Urinary bladder (tissue), 4 donors: ENCODE results near the gene CASQ1. TPM values are rescaled to one million over a fixed set of nuclear protein-coding genes. Genes with fewer than 3 reads are reported as not detected.

Experiments
- DNase-seq: peaks from one replicate; pipeline ENCODE4 v3.0.0-alpha.2; 2015; ENCODE audit errors: extremely low spot score
- H3K27ac ChIP-seq: one replicate; pipeline ENCODE4 v1.5.1; 2013; ENCODE audit warnings: low read depth, mild to moderate bottlenecking, moderate library complexity
- H3K36me3 ChIP-seq: one replicate; pipeline ENCODE4 v1.6.1; 2013; ENCODE audit warnings: mild to moderate bottlenecking, moderate library complexity; ENCODE audit not compliant: insufficient read depth
- H3K4me1 ChIP-seq: one replicate; pipeline ENCODE4 v1.6.1; 2013; ENCODE audit warnings: mild to moderate bottlenecking, moderate library complexity; ENCODE audit not compliant: insufficient read depth
- H3K4me3 ChIP-seq: one replicate; pipeline ENCODE4 v1.5.1; 2013; ENCODE audit warnings: low read depth, low read length
- WGBS: extraction: QIAGEN DNeasy Blood & Tissue Kit; methylation state at CpG from one replicate; pipeline ENCODE4 v1.1.7; 2013; 5-methylcytosine and 5-hydroxymethylcytosine counted together
- polyA plus RNA-seq: library from polyadenylated mRNA; stranded (reverse); fragments of 200-250 nt; gene quantifications from one replicate; pipeline ENCODE4 v1.2.3, GENCODE V29; 2013
- total RNA-seq: library from RNA; depleted of rRNA; stranded (reverse); fragments of >200 nt; gene quantifications from one replicate; pipeline ENCODE4 v1.2.3, GENCODE V29; 2014
- donor health status: healthy with polysubstance abuse.
- donor health status: healthy.

Gene CASQ1
- total and polyA plus RNA-seq, 2 donors: 4.5 to 10.5 TPM

DNA sequence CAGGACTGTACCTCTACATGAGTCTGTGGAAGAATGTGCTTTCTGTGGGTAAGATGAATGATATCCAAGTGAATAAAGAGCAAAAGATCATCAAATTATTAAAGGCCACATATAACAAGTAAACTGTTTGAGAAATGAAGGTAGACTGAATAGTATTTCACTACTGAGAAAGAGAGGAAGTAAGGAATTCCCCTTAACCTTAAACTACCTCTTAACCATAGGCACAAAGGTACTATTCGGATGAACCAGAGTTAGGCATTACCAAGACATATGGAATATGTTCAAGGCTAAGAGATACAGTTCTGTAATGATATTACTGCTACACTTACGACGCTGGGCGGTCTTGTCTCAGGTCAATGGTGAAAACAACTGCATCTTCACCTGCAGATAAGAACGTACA lies 46.4 kb downstream of the CASQ1 start:
- DNase-seq: no peak
- WGBS: 87% methylated on average over 5 of the region's 5 CpGs
- no peak overlapping the region for H3K4me3 ChIP-seq
- H3K36me3 ChIP-seq: peaks cover 15% of the 10 kb centered on the region
- H3K4me1 ChIP-seq: no peaks in the 10 kb centered on the region
- H3K27ac ChIP-seq: no peak overlapping the region

GRCh38 chr1:160237558-160237957 lies 47.2 kb downstream of the CASQ1 start:
- no peak for DNase-seq
- 96% methylated on average over 2 of the region's 2 CpGs for WGBS
- H3K4me1 ChIP-seq: no peaks in the 10 kb centered on the region
- H3K27ac ChIP-seq: no peak overlapping the region
- peaks cover 15% of the 10 kb centered on the region for H3K36me3 ChIP-seq
- H3K4me3 ChIP-seq: no peak overlapping the region

GRCh38 chr1:160238408-160238807 lies 48.0 kb downstream of the CASQ1 start:
- DNase-seq: no peak
- H3K4me1 ChIP-seq: no peaks in the 10 kb centered on the region
- peaks cover 17% of the 10 kb centered on the region for H3K36me3 ChIP-seq
- no peak overlapping the region for H3K27ac ChIP-seq
- 96% methylated on average over 5 of the region's 5 CpGs for WGBS
- no peak overlapping the region for H3K4me3 ChIP-seq

GRCh38 chr1:160239582-160240299 lies 49.4 kb downstream of the CASQ1 start:
- peaks cover 19% of the 10 kb centered on the region for H3K36me3 ChIP-seq

GRCh38 chr1:160243767-160244166 lies 53.4 kb downstream of the CASQ1 start:
- Histone ChIP-seq H3K27ac (no peak overlapping the region), H3K36me3 (peaks cover 11% of the 10 kb centered on the region), H3K4me1 (no peaks in the 10 kb centered on the region), H3K4me3 (no peak overlapping the region)
- DNase-seq: no peak

More at GRCh38 chr1:160239582-160240299, 49.4 kb downstream of the CASQ1 start:
- H3K4me1 ChIP-seq: no peaks in the 10 kb centered on the region
- 95% methylated on average over 24 of the region's 24 CpGs for WGBS
- no peak overlapping the region for H3K27ac ChIP-seq
- no peak for DNase-seq
- no peak overlapping the region for H3K4me3 ChIP-seq

GRCh38 chr1:160244209-160244608 lies 53.8 kb downstream of the CASQ1 start:
- Histone ChIP-seq H3K36me3 (peaks cover 11% of the 10 kb centered on the region), H3K27ac (no peak overlapping the region)

GRCh38 chr1:160245434-160245833 lies 55.1 kb downstream of the CASQ1 start:
- Histone ChIP-seq H3K27ac (no peak overlapping the region), H3K4me3 (no peak overlapping the region), H3K4me1 (no peaks in the 10 kb centered on the region), H3K36me3 (peaks cover 3% of the 10 kb centered on the region)
- DNase-seq: no peak
- WGBS: 100% methylated on average over 1 of the region's 1 CpG

More at GRCh38 chr1:160244209-160244608, 53.8 kb downstream of the CASQ1 start:
- Histone ChIP-seq H3K4me3 (no peak overlapping the region), H3K4me1 (no peaks in the 10 kb centered on the region)
- DNase-seq: no peak
- 84% methylated on average over 1 of the region's 1 CpG for WGBS

DNA sequence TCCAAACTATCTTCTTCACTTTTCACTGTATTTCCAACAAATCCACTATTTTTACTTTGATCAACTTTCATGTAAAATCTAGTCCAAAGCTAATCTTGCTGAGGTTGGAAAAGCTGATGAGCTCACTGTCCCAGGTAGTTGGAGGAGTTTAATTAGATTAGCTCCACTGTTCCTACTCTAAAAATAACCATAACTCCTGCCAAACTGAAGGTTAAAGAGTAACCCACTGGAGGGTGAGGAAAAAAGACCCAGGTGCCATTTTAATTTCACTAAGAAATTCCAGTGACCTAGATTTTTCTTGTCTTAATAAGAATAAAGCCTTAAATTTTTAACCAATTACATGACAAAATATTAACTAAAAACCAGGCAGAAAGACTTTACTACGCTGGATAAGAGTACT lies 56.7 kb downstream of the CASQ1 start:
- Histone ChIP-seq H3K4me3 (no peak overlapping the region), H3K27ac (no peak overlapping the region), H3K36me3 (peaks cover 3% of the 10 kb centered on the region), H3K4me1 (no peaks in the 10 kb centered on the region)
- DNase-seq: no peak
- WGBS: 94% methylated on average over 1 of the region's 1 CpG

DNA sequence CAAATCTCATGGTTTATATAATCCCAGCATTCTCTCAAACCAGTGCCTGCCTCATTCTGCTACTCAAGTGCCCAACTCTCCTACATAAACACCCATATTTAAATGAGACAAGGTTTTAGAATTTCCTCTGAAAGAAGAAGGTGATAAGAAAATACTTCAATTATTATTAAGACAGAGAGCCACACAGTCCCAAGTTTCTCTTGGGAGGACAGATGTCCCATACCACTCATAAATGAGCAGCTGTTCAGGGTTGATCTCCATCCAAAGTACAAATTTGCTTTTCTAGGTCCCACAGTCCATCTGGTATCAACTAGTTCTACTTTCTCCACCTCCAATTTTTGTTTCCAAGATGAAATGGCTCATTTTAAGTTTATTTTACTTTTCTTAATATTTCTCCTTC lies 60.6 kb downstream of the CASQ1 start:
- no peak for DNase-seq
- no peaks in the 10 kb centered on the region for H3K4me1 ChIP-seq
- H3K27ac ChIP-seq: no peak overlapping the region
- no peak overlapping the region for H3K4me3 ChIP-seq
- H3K36me3 ChIP-seq: no peaks in the 10 kb centered on the region

Other genes with a start within 250 kb of the CASQ1 start
- 1.7 TPM for gene IGSF9, start 245.0 kb upstream of the CASQ1 start, total RNA-seq
- gene IGSF9, start 245.0 kb upstream of the CASQ1 start, polyA plus RNA-seq: 1.6 TPM
- gene SLAMF9, start 236.3 kb upstream of the CASQ1 start, total RNA-seq: not detected
- not detected for gene SLAMF9, start 236.3 kb upstream of the CASQ1 start, polyA plus RNA-seq
- gene PIGM, start 158.6 kb upstream of the CASQ1 start, total RNA-seq: 6.2 TPM
- gene PIGM, start 158.6 kb upstream of the CASQ1 start, polyA plus RNA-seq: 4.6 TPM
- 0.26 TPM for gene KCNJ10, start 120.4 kb upstream of the CASQ1 start, total RNA-seq
- gene KCNJ10, start 120.4 kb upstream of the CASQ1 start, polyA plus RNA-seq: 0.06 TPM
- 0.26 TPM for gene KCNJ9, start 109.0 kb upstream of the CASQ1 start, total RNA-seq
- 0.04 TPM for gene KCNJ9, start 109.0 kb upstream of the CASQ1 start, polyA plus RNA-seq
- 12.5 TPM for gene IGSF8, start 92.0 kb upstream of the CASQ1 start, total RNA-seq
- gene IGSF8, start 92.0 kb upstream of the CASQ1 start, polyA plus RNA-seq: 28.1 TPM
- 13.2 TPM for gene ATP1A2, start 74.8 kb upstream of the CASQ1 start, total RNA-seq
- gene ATP1A2, start 74.8 kb upstream of the CASQ1 start, polyA plus RNA-seq: 41.5 TPM
- gene ATP1A4, start 39.0 kb upstream of the CASQ1 start, total RNA-seq: 8.3 TPM
- 6.2 TPM for gene ATP1A4, start 39.0 kb upstream of the CASQ1 start, polyA plus RNA-seq
- gene PEA15, start 14.8 kb downstream of the CASQ1 start, total RNA-seq: 51.9 TPM
- 328 TPM for gene PEA15, start 14.8 kb downstream of the CASQ1 start, polyA plus RNA-seq
- 92.9 TPM for gene DCAF8, start 72.0 kb downstream of the CASQ1 start, total RNA-seq
- 123 TPM for gene DCAF8, start 72.0 kb downstream of the CASQ1 start, polyA plus RNA-seq
- gene PEX19, start 94.6 kb downstream of the CASQ1 start, total RNA-seq: 46.7 TPM
- gene PEX19, start 94.6 kb downstream of the CASQ1 start, polyA plus RNA-seq: 55.0 TPM
- gene COPA, start 152.7 kb downstream of the CASQ1 start, total RNA-seq: 209 TPM
- gene COPA, start 152.7 kb downstream of the CASQ1 start, polyA plus RNA-seq: 69.5 TPM
- gene NCSTN, start 152.8 kb downstream of the CASQ1 start, total RNA-seq: 45.4 TPM
- 57.5 TPM for gene NCSTN, start 152.8 kb downstream of the CASQ1 start, polyA plus RNA-seq
- not detected for gene NHLH1, start 176.5 kb downstream of the CASQ1 start, total RNA-seq
- gene NHLH1, start 176.5 kb downstream of the CASQ1 start, polyA plus RNA-seq: 0.05 TPM
- gene VANGL2, start 210.0 kb downstream of the CASQ1 start, total RNA-seq: 4.1 TPM
- 7.6 TPM for gene VANGL2, start 210.0 kb downstream of the CASQ1 start, polyA plus RNA-seq